RCC 7860 (cell line): ENCODE data around the gene NKD2.

Experiments used
- DNase-seq: peaks from one replicate; pipeline ENCODE4 v3.0.0-alpha.2; 2015; ENCODE audit warnings: low spot score
- FAIRE-seq: peaks from 2 replicates; lab custom pipeline; 2012; peaks lifted over from hg19 to GRCh38; lab: Jason Lieb, UNC

Gene NKD2

DNA sequence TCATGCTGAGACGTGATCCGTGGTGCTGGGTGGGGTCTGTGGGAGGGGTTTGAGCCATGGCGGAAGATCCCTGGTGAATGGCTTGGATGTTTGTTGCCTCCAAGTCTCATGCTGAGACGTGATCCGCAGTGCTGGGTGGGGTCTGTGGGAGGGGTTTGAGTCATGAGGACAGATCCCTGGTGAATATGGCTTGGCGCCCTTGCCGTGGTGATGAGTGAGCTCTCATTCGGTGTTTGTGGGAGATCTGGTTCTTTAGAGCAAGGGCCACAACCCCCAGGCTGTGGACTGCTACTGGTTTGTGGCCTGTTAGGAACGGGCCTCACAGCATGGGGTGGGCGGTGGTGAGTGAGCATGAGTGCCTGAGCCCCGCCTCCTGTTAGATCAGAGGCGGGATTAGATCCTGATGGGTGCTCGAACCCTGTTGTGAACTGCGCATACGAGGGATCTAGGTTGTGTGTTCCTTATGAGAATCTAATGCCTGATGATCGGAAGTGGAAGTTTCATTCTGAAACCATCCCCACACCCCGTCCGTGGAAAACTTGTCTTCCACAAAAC, 31.2 kb downstream of the NKD2 start:
- DNase-seq (no peak), FAIRE-seq (no peak)

DNA sequence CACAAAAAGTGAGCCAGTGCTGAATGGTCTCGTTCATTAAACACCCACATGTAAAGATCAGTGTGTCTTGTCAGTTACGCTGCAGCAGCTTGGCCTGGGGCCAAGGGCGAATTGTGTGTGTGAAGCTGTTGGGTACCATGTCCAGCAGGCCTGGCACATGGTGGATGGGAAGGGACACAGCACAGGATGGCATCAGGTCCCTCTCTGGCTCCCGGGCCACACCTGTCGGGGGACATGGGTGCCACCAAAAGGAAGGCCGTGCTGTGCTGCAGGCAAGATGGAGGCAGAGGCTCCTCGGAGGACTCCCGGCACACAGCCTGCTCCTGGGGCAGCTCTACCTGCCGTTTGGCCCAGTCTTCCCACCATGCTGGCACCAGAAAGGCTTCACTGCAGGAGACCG, 32.0 kb downstream of the NKD2 start:
- DNase-seq: no peak
- no peak for FAIRE-seq

DNA sequence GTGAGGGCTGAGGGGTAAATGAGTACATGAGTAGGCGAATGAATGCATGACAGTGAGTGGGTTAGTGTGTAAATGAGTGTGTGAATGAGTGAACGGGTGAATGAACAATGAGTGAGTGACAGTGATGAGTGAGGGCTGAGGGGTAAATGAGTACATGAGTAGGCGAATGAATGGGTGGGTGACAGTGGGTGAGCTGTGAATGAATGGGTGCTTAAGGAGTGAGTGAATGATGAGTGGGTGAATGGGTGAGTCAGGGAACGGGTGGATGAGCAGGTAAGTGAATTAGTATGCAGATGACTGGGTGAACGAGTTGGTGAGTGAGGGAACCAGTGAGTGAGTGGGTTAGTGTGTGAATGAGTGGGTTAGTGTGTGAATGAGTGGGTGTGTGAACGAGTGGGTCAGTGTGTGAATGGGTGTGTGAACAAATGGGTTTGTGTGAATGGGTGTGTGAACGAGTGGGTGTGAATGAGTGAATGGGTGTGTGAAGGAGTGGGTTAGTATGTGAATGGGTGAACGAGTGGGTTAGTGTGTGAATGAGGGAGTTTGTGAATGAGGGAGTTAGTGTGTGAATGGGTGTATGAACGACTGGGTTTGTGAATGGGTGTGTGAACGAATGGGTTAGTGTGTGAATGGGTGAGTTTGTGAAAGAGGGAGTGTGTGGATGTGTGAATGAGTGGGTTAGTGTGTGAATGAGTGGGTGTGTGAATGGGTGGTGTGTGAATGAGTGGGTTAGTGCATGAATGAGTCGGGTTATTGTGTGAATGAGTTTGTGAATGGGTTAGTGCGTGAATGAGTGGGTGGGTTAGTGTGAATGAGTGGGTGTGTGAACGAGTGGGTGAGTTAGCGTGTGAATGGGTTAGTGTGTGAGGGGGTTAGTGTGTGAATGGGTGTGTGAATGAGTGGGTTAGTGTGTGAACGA, 32.9 kb downstream of the NKD2 start:
- DNase-seq: peak; percentile 15

DNA sequence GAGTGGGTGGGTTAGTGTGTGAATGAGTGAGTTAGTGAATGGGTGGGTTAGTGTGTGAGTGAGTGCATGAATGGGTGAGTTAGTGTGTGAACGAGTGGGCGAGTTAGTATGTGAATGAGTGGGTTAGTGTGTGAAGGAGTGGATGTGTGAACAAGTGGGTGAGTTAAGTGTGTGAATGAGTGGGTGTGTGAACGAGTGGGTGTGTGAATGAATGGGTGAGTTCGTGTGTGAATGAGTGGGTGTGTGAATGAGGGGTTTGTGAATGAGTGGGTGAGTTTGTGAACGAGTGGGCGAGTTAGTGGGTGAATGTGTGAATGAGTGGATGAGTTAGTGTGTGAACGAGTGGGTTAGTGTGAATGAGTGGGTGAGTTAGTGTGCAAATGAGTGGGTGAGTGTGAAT, 34.0 kb downstream of the NKD2 start:
- no peak for FAIRE-seq

More for the DNA sequence above, 32.9 kb downstream of the NKD2 start:
- FAIRE-seq: no peak

DNA sequence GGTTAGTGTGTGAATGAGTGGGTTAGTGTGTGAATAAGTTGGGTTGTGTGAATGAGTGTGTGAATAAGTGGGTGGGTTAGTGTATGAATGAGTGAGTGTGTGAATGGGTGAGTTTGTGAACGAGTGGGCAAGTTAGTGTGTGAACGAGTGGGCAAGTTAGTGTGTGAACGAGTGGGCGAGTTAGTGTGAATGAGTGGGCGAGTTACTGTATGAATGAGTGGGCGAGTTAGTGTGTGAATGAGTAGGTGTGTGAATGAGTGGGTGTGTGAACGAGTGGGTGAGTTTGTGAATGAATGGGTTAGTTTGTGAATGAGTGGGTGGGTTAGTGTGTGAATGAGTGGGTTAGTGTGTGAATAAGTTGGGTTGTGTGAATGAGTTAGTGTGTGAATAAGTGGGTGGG, 34.7 kb downstream of the NKD2 start:
- FAIRE-seq: no peak
- no peak for DNase-seq

More for the DNA sequence above, 34.0 kb downstream of the NKD2 start:
- DNase-seq: no peak

DNA sequence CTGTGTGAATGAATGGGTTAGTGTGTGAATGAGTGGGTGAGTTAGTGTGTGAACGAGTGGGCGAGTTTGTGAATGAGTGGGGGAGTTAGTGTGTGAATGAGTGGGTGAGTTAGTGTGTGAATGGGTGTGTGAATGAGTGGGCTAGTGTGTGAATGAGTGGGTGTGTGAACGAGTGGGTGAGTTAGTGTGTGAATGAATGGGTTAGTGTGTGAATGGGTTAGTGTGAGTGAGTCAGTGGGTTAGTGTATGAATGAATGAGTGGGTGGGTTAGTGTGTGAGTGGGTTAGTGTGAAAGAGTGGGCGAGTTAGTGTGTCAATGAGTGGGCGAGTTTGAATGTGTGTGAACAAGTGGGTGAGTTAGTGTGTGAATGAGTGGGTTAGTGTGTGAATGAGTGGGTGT, 35.5 kb downstream of the NKD2 start:
- FAIRE-seq (no peak), DNase-seq (no peak)

DNA sequence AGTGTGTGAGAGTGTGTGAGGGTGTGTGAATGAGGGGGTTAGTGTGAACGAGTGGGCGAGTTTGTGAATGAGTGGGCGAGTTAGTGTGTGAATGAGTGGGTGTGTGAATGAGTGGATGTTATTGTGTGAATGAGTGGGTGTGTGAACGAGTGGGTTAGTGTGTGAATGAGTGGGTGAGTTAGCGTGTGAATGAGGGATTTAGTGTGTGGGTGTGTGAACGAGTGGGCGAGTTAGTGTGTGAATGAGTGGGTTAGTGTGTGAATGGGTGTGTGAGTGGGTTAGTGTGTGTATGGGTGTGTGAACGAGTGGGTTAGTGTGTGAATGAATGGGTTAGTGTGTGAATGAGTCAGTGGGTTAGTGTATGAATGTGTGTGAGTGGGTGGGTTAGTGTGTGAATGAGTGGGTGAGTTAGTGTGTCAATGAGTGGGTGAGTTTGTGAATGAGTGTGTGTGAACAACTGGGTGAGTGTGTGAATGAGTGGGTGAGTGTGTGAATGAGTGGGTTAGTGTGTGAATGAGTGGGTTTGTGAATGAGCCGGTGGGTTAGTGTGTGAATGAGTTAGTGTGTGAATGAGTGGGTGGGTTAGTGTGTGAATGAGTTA, 37.5 kb downstream of the NKD2 start:
- no peak for DNase-seq
- FAIRE-seq: no peak

DNA sequence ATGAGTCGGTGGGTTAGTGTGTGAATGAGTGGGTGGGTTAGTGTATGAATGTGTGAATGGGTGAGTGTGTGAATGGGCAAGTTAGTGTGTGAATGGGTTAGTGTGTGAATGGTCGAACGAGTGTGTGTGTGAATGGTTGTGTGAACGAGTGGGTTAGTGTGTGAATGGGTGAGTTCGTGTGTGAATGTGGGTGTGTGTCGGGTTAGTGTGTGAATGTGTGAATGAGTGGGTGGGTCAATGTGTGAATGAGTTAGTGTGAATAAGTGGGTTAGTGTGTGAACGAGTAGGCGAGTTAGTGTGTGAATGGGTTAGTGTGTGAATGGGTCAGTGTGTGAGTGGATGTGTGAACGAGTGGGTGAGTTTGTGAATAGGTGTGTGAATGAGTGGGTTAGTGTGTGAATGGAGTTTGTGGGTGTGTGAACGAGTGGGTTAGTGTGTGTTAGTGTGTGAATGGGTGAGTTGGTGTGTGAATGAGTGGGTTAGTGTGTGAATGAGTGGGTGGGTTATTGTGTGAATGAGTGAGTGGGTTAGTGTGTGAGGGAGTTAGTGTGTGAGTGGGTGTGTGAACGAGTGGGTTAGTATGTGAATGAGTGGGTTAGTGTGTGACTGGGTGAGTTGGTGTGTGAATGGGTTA, 38.8 kb downstream of the NKD2 start:
- no peak for DNase-seq
- no peak for FAIRE-seq

DNA sequence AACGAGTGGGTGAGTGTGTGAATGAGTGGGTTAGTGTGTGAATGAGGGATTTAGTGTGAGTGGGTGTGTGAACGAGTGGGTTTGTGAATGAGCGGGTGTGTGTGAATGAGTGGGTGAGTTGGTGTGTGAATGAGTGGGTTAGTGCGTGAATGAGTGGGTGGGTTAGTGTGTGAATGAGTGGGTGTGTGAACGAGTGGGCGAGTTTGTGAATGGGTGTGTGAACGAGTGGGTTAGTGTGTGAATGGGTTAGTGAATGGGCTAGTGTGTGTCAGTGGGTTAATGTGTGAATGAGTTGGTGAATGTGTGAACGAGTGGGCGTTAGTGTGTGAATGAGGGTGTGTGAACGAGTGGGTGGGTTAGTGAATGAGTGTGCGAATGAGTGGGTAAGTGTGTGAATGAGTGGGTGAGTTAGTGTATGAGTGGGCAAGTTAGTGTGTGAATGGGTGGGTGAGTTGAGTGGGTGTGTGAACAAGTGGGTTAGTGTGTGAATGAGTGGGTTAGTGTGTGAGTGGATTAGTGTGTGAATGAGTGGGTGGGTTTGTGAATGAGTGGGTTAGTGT, 39.6 kb downstream of the NKD2 start:
- DNase-seq (no peak), FAIRE-seq (no peak)

DNA sequence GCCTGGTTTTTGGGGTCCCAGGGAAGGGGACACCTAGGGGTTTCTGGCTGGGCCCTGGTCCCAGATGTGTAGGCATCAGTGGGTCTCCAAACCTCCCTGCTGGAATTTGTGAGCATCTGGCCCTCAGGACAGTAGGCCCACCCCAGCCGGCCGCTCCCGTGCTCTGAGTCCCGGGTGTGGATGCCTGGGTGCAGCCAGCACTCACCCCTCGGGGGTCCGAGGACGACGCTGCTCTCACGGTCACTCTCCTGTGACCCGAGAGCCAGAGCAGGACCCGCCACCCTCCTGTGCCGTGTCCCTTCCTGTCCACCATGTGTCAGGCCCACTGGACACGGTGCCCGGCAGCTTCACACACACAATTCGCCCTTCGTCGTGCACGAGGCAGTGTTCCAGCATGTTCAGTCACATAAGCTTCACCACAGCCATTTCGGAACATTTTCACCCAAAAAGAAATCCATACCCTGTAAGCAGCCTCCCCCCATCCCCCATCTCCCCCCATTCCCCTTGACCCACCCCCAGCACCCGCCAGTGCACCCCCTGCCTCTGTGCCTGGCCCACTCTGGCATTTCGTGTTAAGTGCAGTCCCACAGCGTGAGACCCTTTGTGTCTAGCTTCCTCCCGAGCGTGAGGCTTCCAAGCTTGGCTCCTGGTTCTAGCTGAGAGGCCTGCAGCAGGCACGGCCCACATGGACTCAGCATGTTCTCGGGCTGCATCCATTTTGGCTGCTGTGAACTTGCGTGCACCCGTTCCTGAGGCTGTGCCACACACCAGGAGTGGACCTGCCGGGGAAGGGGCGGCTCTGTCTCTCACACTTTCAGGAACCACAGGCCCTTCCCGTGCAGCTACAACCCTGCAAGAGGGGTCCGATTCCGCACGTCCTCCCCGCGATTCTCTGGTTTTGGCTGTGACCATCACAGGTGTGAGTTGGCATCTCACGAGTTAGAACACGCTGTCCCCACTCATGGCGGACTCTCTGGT, 40.5 kb downstream of the NKD2 start:
- DNase-seq: no peak
- no peak for FAIRE-seq

DNA sequence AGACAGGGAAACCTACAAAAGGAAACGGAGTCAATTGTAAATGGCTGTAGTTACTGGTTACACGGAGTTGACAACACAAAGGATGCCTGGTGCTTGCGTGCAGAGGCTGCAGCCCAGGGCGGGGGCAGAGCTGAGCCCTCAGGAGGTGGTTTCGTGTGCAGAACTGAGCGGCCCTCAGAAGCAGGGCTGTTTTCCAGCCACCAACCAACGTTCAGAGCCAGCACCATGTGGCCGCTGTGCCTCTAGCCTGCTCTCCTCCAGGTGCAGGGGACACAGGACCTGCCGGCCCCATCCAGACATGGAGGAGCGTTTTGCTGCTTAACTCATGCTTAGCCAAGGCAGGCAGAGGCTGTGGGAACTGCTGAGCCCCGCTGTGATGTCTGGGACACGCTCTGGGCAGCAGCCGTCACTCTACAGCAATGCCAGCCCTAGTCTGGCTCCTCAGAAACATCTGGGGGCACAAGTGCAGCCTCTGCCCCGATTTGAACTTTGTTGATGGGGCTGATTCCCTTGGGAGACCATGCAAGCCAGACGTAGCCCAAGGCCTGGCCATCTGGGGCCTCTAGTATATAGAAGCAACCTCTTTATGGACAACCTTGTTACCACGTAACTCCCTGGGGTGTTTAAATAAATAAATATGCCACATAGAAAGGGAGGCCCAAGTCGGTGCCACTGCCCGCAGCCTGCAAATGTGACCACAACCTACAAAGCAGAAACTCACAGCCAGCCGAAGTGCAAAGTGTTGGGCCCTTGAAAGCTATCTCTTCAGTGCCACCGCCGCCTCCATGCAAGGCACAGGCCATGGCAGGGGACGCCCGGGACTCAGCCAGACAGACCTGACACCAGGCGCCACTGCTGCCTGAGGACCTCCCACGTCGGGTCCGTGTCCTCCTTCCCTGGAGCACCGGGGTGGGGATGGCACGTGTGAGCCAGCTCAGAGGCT, 42.1 kb downstream of the NKD2 start:
- DNase-seq: no peak
- no peak for FAIRE-seq

DNA sequence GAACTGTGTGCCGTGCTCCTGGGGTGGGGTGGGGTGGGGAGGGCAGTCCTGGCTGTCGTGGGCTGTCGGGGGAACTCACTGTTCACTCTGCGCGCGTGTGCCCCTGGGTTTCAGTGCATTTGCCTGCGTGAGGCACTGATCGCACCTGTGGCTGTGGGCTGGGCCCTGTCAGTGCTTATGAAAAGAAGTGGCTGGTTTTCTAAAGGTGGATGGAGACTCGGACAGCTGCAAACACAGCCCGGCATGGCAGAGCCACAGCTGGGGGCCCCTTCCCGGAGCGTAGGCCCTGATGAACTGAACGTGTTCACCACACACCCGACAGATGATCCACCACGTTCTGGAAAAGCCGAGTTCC, 42.7 kb downstream of the NKD2 start:
- FAIRE-seq (no peak), DNase-seq (no peak)

DNA sequence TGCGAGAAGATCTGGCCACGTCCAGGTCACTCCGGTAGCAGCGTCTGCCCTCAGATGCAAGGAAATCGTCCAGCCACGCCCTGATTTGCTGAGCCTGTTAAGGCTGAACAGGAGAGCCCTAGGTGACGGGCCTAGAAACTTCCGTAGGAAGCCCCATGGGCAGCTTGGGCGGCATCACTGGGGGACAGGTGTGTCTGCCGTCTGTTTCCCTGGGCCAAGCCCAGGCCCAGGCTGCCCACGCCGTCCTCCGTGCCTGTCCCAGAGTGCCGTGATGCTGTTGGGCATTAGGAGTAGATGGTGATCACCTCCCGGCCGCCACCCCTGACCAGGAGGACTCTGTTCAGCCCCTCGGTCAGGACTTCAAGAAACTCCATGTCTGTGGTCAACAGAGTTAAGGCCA, 43.5 kb downstream of the NKD2 start:
- DNase-seq: no peak
- FAIRE-seq: no peak

DNA sequence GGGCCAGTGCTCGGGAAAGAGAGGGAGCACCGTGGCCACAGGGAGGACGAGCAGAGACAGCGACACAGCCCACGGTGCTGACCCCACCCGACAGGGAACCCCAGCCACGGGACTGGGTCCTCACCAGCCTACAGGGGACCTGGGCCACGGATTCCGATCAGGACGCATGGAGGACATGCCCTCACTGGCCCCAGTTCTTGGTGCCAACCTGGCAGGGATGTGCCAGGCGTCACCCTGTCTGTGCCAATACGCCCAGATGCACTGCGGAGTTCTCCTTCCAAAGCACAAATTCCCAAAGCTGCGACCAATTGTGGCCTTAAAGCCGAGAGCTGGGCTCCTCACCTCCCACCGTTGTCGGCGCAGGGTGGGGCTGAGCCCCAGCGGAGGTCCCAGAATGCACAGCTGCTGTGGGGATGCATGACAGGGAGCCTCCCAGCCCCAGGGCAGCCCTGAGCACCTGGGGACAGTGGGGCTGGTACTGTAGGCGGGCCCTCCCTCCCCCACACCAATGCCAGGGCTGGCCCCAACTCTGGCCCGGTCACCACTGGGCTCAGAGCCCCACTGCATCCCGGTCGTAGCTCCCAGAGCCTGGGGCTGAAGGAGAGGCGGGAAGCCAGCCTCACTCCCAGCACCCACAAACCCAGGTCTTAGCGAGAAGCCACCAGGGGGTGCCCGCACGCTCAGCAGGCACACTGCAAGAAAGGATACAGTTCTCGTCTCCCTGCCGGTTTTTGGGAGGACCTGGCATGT, 44.2 kb downstream of the NKD2 start:
- no peak for DNase-seq
- FAIRE-seq: no peak

DNA sequence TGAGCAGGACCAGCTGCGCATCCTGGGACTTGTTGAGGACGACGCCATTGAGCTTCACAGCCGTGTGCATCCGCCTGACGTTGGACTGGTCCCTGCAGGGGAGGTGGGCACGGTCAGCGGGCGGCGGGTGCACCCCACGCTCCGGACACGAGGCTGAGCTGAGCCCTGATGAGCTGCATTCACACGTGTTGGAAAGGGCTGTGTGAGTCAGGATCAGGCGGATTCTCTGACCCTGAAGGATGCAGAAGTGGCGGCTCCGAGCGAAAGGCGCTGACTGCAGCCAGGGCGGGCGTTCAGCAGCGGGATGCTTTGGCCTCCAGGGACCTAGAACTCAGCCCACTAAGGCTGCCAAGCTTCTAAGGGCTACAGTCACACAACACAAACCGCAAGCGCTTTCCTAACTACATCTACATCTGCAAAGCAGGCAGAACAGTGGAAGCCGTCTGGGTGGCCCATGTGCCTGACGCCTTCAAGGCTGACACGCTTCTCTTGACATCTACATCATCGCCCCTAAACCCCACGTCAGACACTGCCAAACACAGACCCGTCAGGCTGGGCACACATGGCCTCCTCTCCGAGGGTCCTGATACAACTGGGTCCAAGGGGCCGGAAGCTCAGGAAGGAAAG, 44.9 kb downstream of the NKD2 start:
- FAIRE-seq: no peak
- DNase-seq: no peak

DNA sequence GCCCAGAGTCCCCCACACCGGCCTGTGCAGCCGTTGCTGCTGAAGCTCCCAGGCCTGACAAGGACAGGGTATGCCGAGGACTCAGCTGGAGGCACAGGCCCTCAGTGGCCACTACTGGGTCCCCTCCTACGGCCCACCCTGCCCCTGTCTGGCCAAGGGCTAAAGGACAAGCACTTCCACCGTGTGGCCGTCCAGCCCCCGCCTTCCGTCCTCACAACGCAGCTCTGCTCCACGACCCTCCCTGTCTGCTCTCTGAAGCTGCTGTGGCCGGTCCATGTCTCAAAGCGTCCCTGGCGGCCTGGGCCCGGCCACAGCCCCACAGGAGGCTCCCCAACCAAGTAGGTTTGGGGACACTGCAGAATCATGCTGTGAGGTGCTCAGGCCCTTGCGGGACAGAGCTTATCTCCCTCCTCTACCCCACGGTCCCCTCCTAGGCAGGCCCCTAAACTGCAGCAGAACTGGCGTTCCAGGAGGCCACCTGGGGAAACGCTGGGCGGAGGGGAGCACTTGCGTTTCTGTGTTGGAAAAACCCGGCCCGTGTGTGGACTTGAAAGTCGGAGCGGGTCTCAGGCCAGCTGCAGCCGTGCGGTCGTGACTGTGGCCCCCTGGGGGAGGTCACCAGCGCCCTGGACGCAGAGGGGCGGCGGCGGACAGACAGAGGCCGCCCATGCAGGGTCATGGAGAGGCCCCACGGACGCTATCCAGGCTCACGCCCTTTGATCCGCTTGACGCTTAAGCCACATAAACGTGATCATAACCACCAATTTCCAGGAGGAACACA, 45.6 kb downstream of the NKD2 start:
- no peak for DNase-seq
- no peak for FAIRE-seq
